Naive B cell (primary cell): ENCODE results near the gene HTR6. TPM values are rescaled to one million over a fixed set of nuclear protein-coding genes. Genes with fewer than 3 reads are reported as not detected.
"Not testable (repeated sequence)": the region's sequence is repeated elsewhere in the genome, so short reads cannot be mapped to it uniquely, and the experiment has no call there.

Experiments used
- ATAC-seq, 2 donors: fragments of 150-1000 bp; cut with Tn5 transposase; 2 replicates each; pipeline ENCODE4 v1.10.0; 2021; ENCODE audit warnings: low read depth in 2 of 2, mild to moderate bottlenecking in 2 of 2, moderate library complexity in 2 of 2
- DNase-seq: peaks from one replicate; pipeline ENCODE4 v3.0.0; 2022
- H3K27ac Mint-ChIP-seq, 6 donors: one replicate each; pipeline ENCODE4 v1.8.0; 2020 to 2022; ENCODE audit warnings: mild to moderate bottlenecking in 6 of 6, mixed read lengths in 6 of 6, moderate library complexity in 5 of 6, inconsistent platforms in 2 of 6
- H3K27me3 Mint-ChIP-seq, 3 donors: one replicate each; pipeline ENCODE4 v1.8.0; 2021 to 2022; ENCODE audit warnings: mixed read lengths in 3 of 3, mild to moderate bottlenecking in 1 of 3
- H3K36me3 Mint-ChIP-seq, 2 donors: one replicate each; pipeline ENCODE4 v1.8.0; 2020 to 2022; ENCODE audit warnings: mixed read lengths in 2 of 2, inconsistent platforms in 1 of 2, mild to moderate bottlenecking in 1 of 2
- H3K4me1 Mint-ChIP-seq, 3 donors: one replicate each; pipeline ENCODE4 v1.8.0; 2020 to 2022; ENCODE audit warnings: mixed read lengths in 3 of 3, inconsistent platforms in 1 of 3, mild to moderate bottlenecking in 1 of 3, moderate library complexity in 1 of 3
- H3K4me3 Mint-ChIP-seq, 8 donors: one replicate each; pipeline ENCODE4 v1.8.0; 2020 to 2022; ENCODE audit warnings: mild to moderate bottlenecking in 8 of 8, mixed read lengths in 8 of 8, moderate library complexity in 8 of 8, inconsistent platforms in 2 of 8
- H3K9me3 Mint-ChIP-seq, 7 donors: one replicate each; pipeline ENCODE4 v1.8.0; 2020 to 2022; ENCODE audit warnings: mixed read lengths in 7 of 7, mild to moderate bottlenecking in 5 of 7, inconsistent platforms in 2 of 7, moderate library complexity in 1 of 7
- polyA plus RNA-seq, 6 donors: library from polyadenylated mRNA; unstranded; fragments of 300-500 nt; fragmentation: Illumina TruSeq; gene quantifications; one replicate each; pipeline ENCODE4 v1.2.3, GENCODE V29; 2021; ENCODE audit warnings: low read depth in 6 of 6

Gene HTR6
- polyA plus RNA-seq, 6 donors from 2014 or later: not detected

- Mint-ChIP-seq H3K36me3 (peaks cover 12 to 22% of the 10 kb centered on the region in 2 donors), H3K27ac (peak overlapping the region in 2 of 6 donors; percentile 5 to 90)
- not testable (repeated sequence) for H3K4me3 Mint-ChIP-seq, H3K4me1 Mint-ChIP-seq, H3K9me3 Mint-ChIP-seq, H3K27me3 Mint-ChIP-seq, ATAC-seq, DNase-seq
Observed at GRCh38 chr1:19630192-19630591, 34.5 kb upstream of the HTR6 start.

- Mint-ChIP-seq H3K4me3 (no peak overlapping the region), H3K27me3 (no peaks in the 10 kb centered on the region), H3K9me3 (no peaks in the 10 kb centered on the region), H3K36me3 (peaks cover 11 to 21% of the 10 kb centered on the region in 2 donors), H3K27ac (no peak overlapping the region), H3K4me1 (peaks cover 0 to 6% (median 0%) of the 10 kb centered on the region in 3 donors)
- DNase-seq: no peak
- no peak for ATAC-seq
Observed at GRCh38 chr1:19630720-19631395, 33.8 kb upstream of the HTR6 start.

- H3K27me3 Mint-ChIP-seq: no peaks in the 10 kb centered on the region
- H3K4me1 Mint-ChIP-seq: peaks cover 0 to 4% (median 0%) of the 10 kb centered on the region in 3 donors
- peaks cover 3 to 12% of the 10 kb centered on the region in 2 donors for H3K36me3 Mint-ChIP-seq
- no peak for ATAC-seq
- H3K27ac Mint-ChIP-seq: peak overlapping the region in 1 of 6 donors; percentile 67
- no peak for DNase-seq
- H3K9me3 Mint-ChIP-seq: no peaks in the 10 kb centered on the region
- H3K4me3 Mint-ChIP-seq: no peak overlapping the region
Observed at GRCh38 chr1:19632211-19632610, 32.5 kb upstream of the HTR6 start.

- H3K27ac Mint-ChIP-seq: no peak overlapping the region
- ATAC-seq (no peak), DNase-seq (no peak)
- peaks cover 0 to 4% (median 0%) of the 10 kb centered on the region in 3 donors for H3K4me1 Mint-ChIP-seq
- no peaks in the 10 kb centered on the region for H3K27me3 Mint-ChIP-seq
- H3K4me3 Mint-ChIP-seq: no peak overlapping the region
- H3K9me3 Mint-ChIP-seq: no peaks in the 10 kb centered on the region
- H3K36me3 Mint-ChIP-seq: peaks cover 0 to 7% of the 10 kb centered on the region in 2 donors
Observed at GRCh38 chr1:19633106-19633505, 31.6 kb upstream of the HTR6 start.

GRCh38 chr1:19635064-19635463 lies 29.6 kb upstream of the HTR6 start:
- ATAC-seq, H3K27ac Mint-ChIP-seq, H3K9me3 Mint-ChIP-seq, H3K4me1 Mint-ChIP-seq, H3K27me3 Mint-ChIP-seq, H3K36me3 Mint-ChIP-seq, DNase-seq, H3K4me3 Mint-ChIP-seq: not testable (repeated sequence)

GRCh38 chr1:19635646-19636045 lies 29.0 kb upstream of the HTR6 start:
- H3K27ac Mint-ChIP-seq: peak overlapping the region in 1 of 6 donors; percentile 28
- DNase-seq: no peak
- H3K36me3 Mint-ChIP-seq: no peaks in the 10 kb centered on the region
- no peaks in the 10 kb centered on the region for H3K4me1 Mint-ChIP-seq
- no peak for ATAC-seq
- H3K27me3 Mint-ChIP-seq: peaks cover 7 to 9% (median 9%) of the 10 kb centered on the region in 3 donors
- H3K9me3 Mint-ChIP-seq: no peaks in the 10 kb centered on the region
- no peak overlapping the region for H3K4me3 Mint-ChIP-seq

- no peak for ATAC-seq
- DNase-seq: no peak
- H3K9me3 Mint-ChIP-seq: no peaks in the 10 kb centered on the region
- H3K27me3 Mint-ChIP-seq: peaks cover 11 to 13% (median 11%) of the 10 kb centered on the region in 3 donors
- H3K27ac Mint-ChIP-seq: peak overlapping the region in 1 of 6 donors; percentile 28
- no peaks in the 10 kb centered on the region for H3K4me1 Mint-ChIP-seq
- H3K36me3 Mint-ChIP-seq: no peaks in the 10 kb centered on the region
- H3K4me3 Mint-ChIP-seq: peak overlapping the region in 2 of 8 donors; percentile 15 to 22
Observed at GRCh38 chr1:19636065-19636464, 28.6 kb upstream of the HTR6 start.

GRCh38 chr1:19636749-19637148 lies 27.9 kb upstream of the HTR6 start:
- not testable (repeated sequence) for DNase-seq, H3K4me1 Mint-ChIP-seq, H3K27ac Mint-ChIP-seq, ATAC-seq, H3K36me3 Mint-ChIP-seq, H3K9me3 Mint-ChIP-seq
- peaks cover 18 to 20% (median 18%) of the 10 kb centered on the region in 3 donors for H3K27me3 Mint-ChIP-seq
- peak overlapping the region in 1 of 8 donors; percentile 42 for H3K4me3 Mint-ChIP-seq

GRCh38 chr1:19637606-19638005 lies 27.1 kb upstream of the HTR6 start:
- Mint-ChIP-seq H3K36me3 (no peaks in the 10 kb centered on the region), H3K27me3 (peaks cover 24 to 28% (median 27%) of the 10 kb centered on the region in 3 donors), H3K9me3 (no peaks in the 10 kb centered on the region), H3K27ac (no peak overlapping the region), H3K4me3 (no peak overlapping the region), H3K4me1 (peaks cover 0 to under 1% (median 0%) of the 10 kb centered on the region in 3 donors)
- DNase-seq (no peak), ATAC-seq (no peak)

- not testable (repeated sequence) for H3K27ac Mint-ChIP-seq, H3K36me3 Mint-ChIP-seq, H3K4me3 Mint-ChIP-seq, ATAC-seq, DNase-seq, H3K4me1 Mint-ChIP-seq, H3K9me3 Mint-ChIP-seq
- H3K27me3 Mint-ChIP-seq: peaks cover 36 to 40% (median 37%) of the 10 kb centered on the region in 3 donors
Observed at GRCh38 chr1:19639228-19639627, 25.4 kb upstream of the HTR6 start.

- no peak for DNase-seq
- Mint-ChIP-seq H3K36me3 (peaks cover 0 to 6% of the 10 kb centered on the region in 2 donors), H3K9me3 (no peaks in the 10 kb centered on the region), H3K27me3 (peaks cover 40 to 45% (median 44%) of the 10 kb centered on the region in 3 donors), H3K27ac (no peak overlapping the region), H3K4me3 (no peak overlapping the region), H3K4me1 (peaks cover 9 to 14% (median 12%) of the 10 kb centered on the region in 3 donors)
- ATAC-seq: no peak
Observed at GRCh38 chr1:19639999-19640362, 24.7 kb upstream of the HTR6 start.

GRCh38 chr1:19640363-19641316 lies 24.0 kb upstream of the HTR6 start:
- Mint-ChIP-seq H3K27me3 (peaks cover 41 to 52% (median 48%) of the 10 kb centered on the region in 3 donors), H3K9me3 (no peaks in the 10 kb centered on the region), H3K36me3 (peaks cover 0 to 8% of the 10 kb centered on the region in 2 donors), H3K27ac (no peak overlapping the region), H3K4me1 (peaks cover 13 to 21% (median 13%) of the 10 kb centered on the region in 3 donors), H3K4me3 (no peak overlapping the region)
- no peak for DNase-seq
- no peak for ATAC-seq

GRCh38 chr1:19643121-19643520 lies 21.6 kb upstream of the HTR6 start:
- Mint-ChIP-seq H3K4me3 (peak overlapping the region; percentile 55 to 89 (median 76)), H3K27me3 (peaks cover 54 to 76% (median 69%) of the 10 kb centered on the region in 3 donors), H3K9me3 (no peaks in the 10 kb centered on the region), H3K36me3 (peaks cover 0 to 8% of the 10 kb centered on the region in 2 donors), H3K27ac (peak overlapping the region in 2 of 6 donors; percentile 21 to 66), H3K4me1 (peaks cover 21 to 32% (median 27%) of the 10 kb centered on the region in 3 donors)
- ATAC-seq (no peak), DNase-seq (no peak)
